GM04504 (cell line): ENCODE results near the gene SHOC2.

Experiments
- DNase-seq: peaks from one replicate; pipeline ENCODE4 v3.0.0-alpha.2; 2012; ENCODE audit warnings: low read depth

The SHOC2 gene

DNA sequence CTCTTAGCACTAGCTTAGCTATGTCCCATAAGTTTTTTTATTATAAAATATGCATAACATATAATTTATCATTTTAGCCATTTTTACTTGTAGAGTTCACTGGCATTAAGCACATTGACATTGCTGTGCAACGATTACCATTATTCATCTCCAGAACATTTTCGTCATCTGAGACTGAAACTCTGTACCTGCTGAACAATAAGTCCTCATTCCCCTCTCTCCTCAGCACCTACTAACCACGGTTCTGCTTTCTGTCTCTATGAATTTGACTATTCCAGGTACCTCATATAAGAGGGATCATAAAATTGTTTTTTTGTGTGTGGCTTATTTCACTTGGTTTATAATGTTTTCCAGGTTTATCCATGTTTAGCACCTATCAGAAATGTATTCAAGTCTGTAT lies 64.1 kb downstream of the SHOC2 start:
- DNase-seq, result no peak

- DNase-seq, result no peak
Observed at GRCh38 chr10:110985497-110986275, 66.3 kb downstream of the SHOC2 start.

DNA sequence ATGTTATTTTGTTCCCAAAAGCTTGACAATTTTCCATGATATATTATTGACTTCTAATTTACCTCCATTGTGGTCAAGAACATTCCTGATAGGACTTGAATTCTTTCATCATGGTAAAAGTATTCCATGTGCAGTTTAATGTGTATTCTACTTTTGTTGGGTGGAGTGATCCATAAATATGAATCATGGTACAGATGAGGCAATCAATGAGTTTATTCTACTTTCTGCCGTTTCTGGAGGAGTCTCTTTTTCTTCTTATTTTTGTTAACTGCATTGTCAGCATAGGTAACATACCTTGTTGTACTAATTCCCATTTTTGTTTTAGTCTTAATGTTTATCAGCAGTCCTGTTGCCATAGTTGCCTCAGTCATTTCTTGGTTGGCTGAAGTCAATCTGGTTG lies 69.6 kb downstream of the SHOC2 start:
- DNase-seq, result no peak

GRCh38 chr10:110992006-110992800 lies 72.8 kb downstream of the SHOC2 start:
- DNase-seq, result no peak

DNA sequence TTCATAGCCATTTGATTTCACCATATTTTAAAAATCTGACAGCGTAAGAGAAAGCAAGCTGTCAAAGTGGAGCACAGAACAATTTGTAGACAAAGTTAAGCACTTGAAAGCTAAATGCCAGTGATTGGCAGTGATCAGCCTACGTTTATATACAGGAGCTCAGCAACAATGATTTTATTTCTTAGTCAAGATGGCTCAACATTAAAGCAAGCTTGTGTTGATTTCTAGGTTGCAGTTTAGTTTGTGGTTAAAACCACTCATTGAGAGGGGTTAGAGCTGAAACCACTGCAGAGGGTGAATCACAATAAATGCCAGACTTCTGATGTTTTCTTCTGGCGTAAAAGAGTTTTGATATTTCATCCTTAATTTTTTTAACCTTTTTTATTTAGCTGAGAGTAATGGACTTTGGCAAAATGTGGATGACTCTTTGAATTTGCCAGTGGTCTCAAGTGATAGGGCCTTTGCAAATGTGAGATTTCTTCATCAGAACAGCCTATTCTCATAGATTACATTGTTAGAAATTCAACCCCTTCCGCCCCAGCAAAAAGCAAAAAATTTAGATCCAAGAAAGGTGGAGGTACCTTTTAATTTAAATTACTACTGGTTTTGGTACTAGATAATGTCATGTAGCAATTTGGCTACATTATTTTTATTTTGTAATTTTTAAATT lies 73.8 kb downstream of the SHOC2 start:
- DNase-seq, result peak; percentile 52

GRCh38 chr10:110994406-110995086 lies 75.1 kb downstream of the SHOC2 start:
- no peak for DNase-seq

DNA sequence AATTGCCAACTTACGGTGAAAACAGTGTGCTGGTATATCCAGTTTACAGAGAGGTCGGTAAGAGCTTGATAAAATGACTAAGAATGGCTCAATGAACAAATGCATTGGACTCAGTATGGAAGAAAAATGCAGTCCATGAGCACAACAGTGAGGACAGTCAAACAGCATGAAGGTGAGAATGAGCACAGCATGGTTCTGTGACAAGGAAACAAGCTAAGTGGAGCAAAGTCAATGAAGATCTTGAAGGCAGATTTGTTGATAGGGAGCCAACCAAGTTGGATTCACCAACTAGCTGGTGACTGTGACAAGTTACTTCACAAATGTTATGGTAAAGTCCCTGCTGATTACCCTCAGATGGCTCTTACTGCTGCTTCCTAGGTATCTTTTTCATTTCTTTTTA lies 75.9 kb downstream of the SHOC2 start:
- DNase-seq, result no peak

GRCh38 chr10:110996256-110996655 lies 76.9 kb downstream of the SHOC2 start:
- DNase-seq, result no peak

DNA sequence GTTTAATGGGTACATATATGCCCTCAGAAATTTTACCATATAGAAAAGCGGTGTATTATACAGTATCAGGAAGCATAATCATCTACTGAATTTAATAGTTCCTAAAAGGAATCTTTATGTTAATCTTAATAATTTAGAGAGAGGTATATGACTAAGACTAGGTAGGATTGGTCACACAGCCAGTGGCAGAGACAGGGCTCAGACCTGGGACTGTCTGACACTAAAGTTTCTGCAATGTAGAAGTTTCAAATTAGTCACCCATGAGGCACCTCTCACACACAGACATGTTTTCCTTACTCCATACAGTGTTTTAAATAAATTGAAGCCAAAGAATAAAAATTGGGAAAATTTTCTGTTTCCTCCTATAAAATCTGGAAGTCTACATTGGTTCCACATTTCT lies 84.6 kb downstream of the SHOC2 start:
- DNase-seq, result no peak

DNA sequence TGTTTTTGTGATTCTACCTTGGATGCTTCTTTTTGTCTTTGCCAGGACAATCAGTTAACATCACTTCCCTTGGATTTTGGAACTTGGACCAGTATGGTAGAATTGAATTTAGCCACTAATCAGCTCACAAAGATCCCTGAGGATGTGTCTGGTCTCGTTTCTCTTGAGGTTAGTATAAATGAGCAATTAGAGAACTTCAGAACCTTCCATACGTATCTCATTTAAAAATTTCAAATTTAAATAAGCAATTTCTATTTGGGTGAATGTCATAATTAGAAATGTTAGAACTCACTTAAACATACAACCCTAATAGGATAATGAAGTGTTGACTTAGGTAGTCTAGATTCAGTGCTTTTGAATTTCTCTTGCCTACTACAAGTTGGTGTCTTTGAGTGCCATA lies 88.1 kb downstream of the SHOC2 start:
- no peak for DNase-seq

- DNase-seq, result no peak
Observed at GRCh38 chr10:111015181-111015580, 95.8 kb downstream of the SHOC2 start.

GRCh38 chr10:111017098-111017497 lies 97.7 kb downstream of the SHOC2 start:
- DNase-seq, result no peak

- DNase-seq, result no peak
Observed at GRCh38 chr10:111018021-111018420, 98.6 kb downstream of the SHOC2 start.

DNA sequence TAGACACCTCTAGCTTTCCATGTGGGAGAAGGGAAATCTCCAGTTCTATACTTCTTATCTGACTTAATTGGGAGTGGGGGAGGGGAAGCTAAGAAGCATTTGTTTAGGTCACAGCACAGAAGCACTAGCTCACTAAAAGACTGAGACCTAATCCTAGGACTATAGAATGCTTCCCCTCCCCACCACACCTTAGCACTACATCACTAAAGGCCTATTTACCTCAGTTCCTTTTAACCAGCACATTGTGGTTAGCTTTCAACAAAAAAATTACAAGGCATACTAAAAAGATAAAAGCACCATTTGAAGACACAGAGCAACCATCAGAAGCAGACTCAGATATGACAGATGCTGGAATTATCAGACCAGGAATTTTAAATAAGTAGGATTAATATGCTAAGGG lies 103.7 kb downstream of the SHOC2 start:
- DNase-seq, result no peak

GRCh38 chr10:111030042-111030750 lies 110.8 kb downstream of the SHOC2 start:
- no peak for DNase-seq

DNA sequence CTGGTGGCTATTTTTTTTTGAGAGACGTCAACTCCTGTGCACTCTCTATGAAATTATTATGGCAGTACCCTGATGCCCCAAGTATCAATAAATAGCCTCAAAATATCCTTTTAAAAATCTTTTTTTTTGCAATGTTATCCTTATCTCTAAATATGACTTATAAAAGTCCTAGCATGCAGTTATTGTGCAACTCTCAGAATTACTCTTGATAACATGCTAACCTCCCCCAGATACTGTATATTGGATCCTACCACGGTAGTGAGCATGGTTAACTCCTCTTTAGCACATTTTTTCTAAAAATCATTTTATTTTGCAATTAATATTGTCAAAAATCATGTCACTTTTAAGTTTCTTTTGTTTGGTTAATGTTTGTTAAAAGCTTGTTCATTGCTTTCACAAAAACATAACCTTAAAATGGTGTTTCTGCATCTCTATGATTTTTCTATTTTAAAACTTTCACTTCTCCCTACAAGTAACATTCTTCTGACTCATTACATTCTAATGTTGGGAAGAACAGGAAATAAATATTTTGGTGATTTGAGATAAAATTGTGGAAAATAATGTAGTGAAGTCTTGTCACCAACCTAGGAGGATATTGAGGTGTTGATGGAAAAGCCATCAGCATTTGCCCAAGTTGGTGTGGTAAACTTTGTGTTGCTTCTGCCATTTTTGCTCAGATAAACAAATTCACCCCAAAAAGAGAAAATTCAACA lies 115.3 kb downstream of the SHOC2 start:
- DNase-seq, result no peak

DNA sequence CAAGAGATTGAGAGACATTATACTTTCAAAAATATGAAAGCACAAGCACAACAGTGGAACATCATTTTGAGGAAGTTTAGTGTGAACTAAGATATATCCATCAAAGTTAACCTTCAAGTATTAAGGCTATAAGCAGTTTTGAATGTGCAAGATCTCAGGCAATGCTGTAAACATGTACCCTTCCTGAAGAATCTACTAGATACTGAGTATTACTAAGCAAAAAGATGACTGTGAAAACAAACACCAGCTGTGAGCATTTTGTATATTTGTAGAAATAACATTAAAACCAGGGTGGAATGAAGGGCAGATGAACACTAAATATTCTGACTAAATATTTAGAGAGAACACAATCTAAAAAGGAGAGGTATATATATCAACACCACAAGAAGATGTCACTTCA lies 116.1 kb downstream of the SHOC2 start:
- DNase-seq, result no peak

GRCh38 chr10:111037858-111038257 lies 118.5 kb downstream of the SHOC2 start:
- no peak for DNase-seq

- no peak for DNase-seq
Observed at GRCh38 chr10:111039522-111039921, 120.1 kb downstream of the SHOC2 start.

DNA sequence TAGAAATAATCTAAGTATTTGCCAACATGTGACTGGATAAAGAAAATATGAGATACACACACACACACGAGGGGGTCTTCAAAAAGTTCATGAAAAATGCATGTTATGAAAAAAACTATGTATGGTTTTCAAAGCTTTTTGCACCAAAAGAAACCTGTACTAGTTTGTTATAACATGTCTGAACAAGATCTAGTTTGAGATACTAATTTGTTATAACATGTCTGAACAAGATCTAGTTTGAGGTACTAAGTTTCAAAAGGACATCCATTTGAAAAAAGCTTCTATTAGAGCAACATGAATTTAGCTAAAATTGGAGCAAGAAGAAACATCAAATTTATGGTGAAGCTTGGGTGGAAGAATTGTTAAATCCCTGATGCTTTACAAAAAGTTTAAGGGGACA lies 137.6 kb downstream of the SHOC2 start:
- DNase-seq, result no peak
